ENCODE results near the gene SSTR4.

- TF ChIP-seq CTCF (IDR thresholded peaks at IDR 0.05; ENCODE audit: low read depth, low read length, missing input control) (no peak), JUND (IDR thresholded peaks at IDR 0.05) (no peak), MAX (IDR thresholded peaks at IDR 0.05) (no peak), ZBTB33 (IDR thresholded peaks at IDR 0.05) (no peak), NR2F2 (IDR thresholded peaks at IDR 0.05) (no peak), GABPA (IDR thresholded peaks at IDR 0.05 in 1 of 2, conservative IDR thresholded peaks at IDR 0.05 in 1 of 2) (no peak), ATF3 (IDR thresholded peaks at IDR 0.05) (no peak), TAF1 (conservative IDR thresholded peaks at IDR 0.05) (no peak)
Observed at GRCh38 chr20:23005776-23006175, 29.3 kb upstream of the SSTR4 start.

Measured in liver (tissue), 3 donors.